ENCODE measurements around the gene MAP7D2.

MAP7D2 gene

GRCh38 chrX:20037186-20037585 lies 79.5 kb downstream of the MAP7D2 start:
- no peak for DNase-seq

- no peak for DNase-seq
Measured at GRCh38 chrX:20032201-20032600, 84.5 kb downstream of the MAP7D2 start.

GRCh38 chrX:20029728-20030127 lies 87.0 kb downstream of the MAP7D2 start:
- DNase-seq: no peak

- DNase-seq: no peak
Measured at GRCh38 chrX:20028588-20028987, 88.1 kb downstream of the MAP7D2 start.

- no peak for DNase-seq
Measured at GRCh38 chrX:20026278-20026677, 90.4 kb downstream of the MAP7D2 start.

- no peak for DNase-seq
Measured at GRCh38 chrX:20019672-20020365, 96.9 kb downstream of the MAP7D2 start.

GRCh38 chrX:20016616-20016945 lies 100.1 kb downstream of the MAP7D2 start:
- no peak for DNase-seq

- DNase-seq: no peak
Measured at GRCh38 chrX:20015945-20016615, 100.6 kb downstream of the MAP7D2 start.

- no peak for DNase-seq
Measured at GRCh38 chrX:20015422-20015821, 101.3 kb downstream of the MAP7D2 start.

- no peak for DNase-seq
Measured at GRCh38 chrX:20011608-20012007, 105.1 kb downstream of the MAP7D2 start.

GRCh38 chrX:20007962-20008622 lies 108.6 kb downstream of the MAP7D2 start:
- DNase-seq: no peak

- DNase-seq: no peak
Measured at GRCh38 chrX:20005883-20006282, 110.8 kb downstream of the MAP7D2 start.

GRCh38 chrX:20001588-20001987 lies 115.1 kb downstream of the MAP7D2 start:
- DNase-seq: no peak

- no peak for DNase-seq
Measured at GRCh38 chrX:19991350-19991718, 125.4 kb downstream of the MAP7D2 start.

- DNase-seq: peak; percentile 92
Measured at GRCh38 chrX:19990556-19991349, 126.0 kb downstream of the MAP7D2 start, which contains the start of gene BCLAF3. Gene BCLAF3, minus strand, starts transcription at chrX:19991061. Its CDS starts 20,797 bp downstream, at chrX:19970264.

GRCh38 chrX:19990151-19990555 lies 126.6 kb downstream of the MAP7D2 start:
- DNase-seq: no peak

- no peak for DNase-seq
Measured at GRCh38 chrX:19987856-19988255, 128.9 kb downstream of the MAP7D2 start.

GRCh38 chrX:19986531-19986930 lies 130.2 kb downstream of the MAP7D2 start:
- no peak for DNase-seq

- no peak for DNase-seq
Measured at GRCh38 chrX:19981947-19982346, 134.8 kb downstream of the MAP7D2 start.

- DNase-seq: no peak
Measured at GRCh38 chrX:19975845-19976244, 140.9 kb downstream of the MAP7D2 start.

GRCh38 chrX:19972984-19973383 lies 143.7 kb downstream of the MAP7D2 start:
- no peak for DNase-seq

GRCh38 chrX:19968276-19968675 lies 148.4 kb downstream of the MAP7D2 start:
- DNase-seq: no peak

GRCh38 chrX:19966056-19966455 lies 150.7 kb downstream of the MAP7D2 start:
- DNase-seq: no peak
